Cardiac fibroblast (primary cell): ENCODE data around the gene ATF6.

Source experiments
- DNase-seq, 2 donors: peaks; one replicate each; pipeline versions ENCODE4 v3.0.0 to v3.0.0-alpha.2; 2010; ENCODE audit warnings: low read depth in 2 of 2
- H3K4me3 ChIP-seq, 2 donors: replicated peaks in 1 of 2; 1 replicate in 1 of 2; 2 replicates in 1 of 2; pipeline ENCODE4 v1.5.1; 2011; ENCODE audit warnings: low read depth in 2 of 2, low read length in 2 of 2, mild to moderate bottlenecking in 2 of 2, moderate library complexity in 1 of 2
- CTCF ChIP-seq: IDR thresholded peaks from one replicate; pipeline ENCODE4 v1.5.1; 2011; ENCODE audit warnings: low read depth, mild to moderate bottlenecking, low read length, inconsistent platforms

The ATF6 gene

GRCh38 chr1:161915051-161915503 is 149.0 kb downstream of the ATF6 start:
- H3K4me3 ChIP-seq = no peak overlapping the region
- peak in 1 of 2 donors; percentile 50 for DNase-seq
- TF ChIP-seq CTCF = no peak

- TF ChIP-seq CTCF = no peak
- no peak overlapping the region for H3K4me3 ChIP-seq
- DNase-seq = no peak
These were observed 149.9 kb downstream of the ATF6 start for GRCh38 chr1:161915978-161916377.

GRCh38 chr1:161919229-161919628 is 153.1 kb downstream of the ATF6 start:
- TF ChIP-seq CTCF = no peak
- no peak for DNase-seq
- H3K4me3 ChIP-seq = no peak overlapping the region

DNA sequence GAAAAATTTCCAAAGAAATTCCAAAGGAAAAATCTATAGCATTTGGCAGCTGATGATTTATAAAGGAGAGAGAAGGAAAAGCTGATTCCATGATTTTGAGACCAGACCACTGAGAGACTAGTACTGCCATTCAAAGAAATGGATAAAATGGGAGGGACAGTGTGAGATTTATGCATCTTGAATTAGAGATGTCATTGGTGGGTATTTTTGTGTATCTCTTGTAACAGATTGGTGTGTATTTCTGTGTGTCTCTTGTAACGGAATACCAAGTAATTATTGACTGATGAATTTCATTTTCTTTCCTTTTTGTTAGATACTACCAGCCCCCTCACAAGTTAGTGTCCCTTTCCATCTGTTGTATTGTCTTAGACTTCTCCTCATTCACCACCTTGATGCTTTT is 155.4 kb downstream of the ATF6 start:
- no peak for TF ChIP-seq CTCF
- no peak overlapping the region for H3K4me3 ChIP-seq
- DNase-seq = no peak

DNA sequence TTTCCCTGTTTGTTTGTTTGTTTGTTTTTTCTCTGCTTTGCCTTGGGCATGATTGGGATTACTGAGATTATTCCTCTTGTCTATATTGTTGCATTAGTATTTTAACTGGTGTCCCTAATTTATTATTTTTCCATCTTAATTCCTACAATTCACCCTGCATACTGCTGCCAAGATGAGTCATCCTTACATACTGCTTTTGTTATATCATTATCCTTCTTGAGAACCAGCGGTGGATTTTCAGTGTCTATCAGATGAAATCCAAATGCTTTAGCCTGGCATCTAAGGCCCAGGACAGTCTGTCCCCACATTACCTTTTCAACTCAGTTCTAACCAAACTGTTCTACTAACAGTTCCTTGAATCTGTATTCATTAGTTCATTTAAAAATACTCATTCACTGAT is 155.9 kb downstream of the ATF6 start:
- DNase-seq = peak; percentile 47 to 63
- TF ChIP-seq CTCF = no peak
- no peak overlapping the region for H3K4me3 ChIP-seq

DNA sequence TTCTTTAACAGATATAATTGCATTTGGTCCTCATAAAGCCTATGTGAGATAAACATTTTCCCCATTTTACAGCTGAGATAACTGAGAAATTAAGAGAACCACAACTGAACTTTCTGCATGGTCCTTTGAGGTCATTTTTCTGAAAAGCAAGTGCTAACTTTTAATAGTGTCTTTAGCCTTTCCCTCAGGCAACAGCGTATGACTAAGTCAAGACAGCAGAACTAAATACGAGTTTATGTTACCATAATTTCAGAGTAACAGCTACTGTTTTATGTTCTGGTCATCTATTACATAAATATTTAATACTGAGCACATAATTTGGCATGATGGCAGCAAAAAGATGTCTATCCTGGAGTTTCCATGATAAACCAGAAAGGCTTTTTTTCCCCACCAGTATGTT is 161.9 kb downstream of the ATF6 start:
- DNase-seq = no peak
- no peak for TF ChIP-seq CTCF
- no peak overlapping the region for H3K4me3 ChIP-seq

GRCh38 chr1:161929137-161929536 is 163.0 kb downstream of the ATF6 start:
- TF ChIP-seq CTCF = no peak
- no peak for DNase-seq

More at GRCh38 chr1:161929137-161929536, 163.0 kb downstream of the ATF6 start:
- no peak overlapping the region for H3K4me3 ChIP-seq
